Measurements from ENCODE around the gene NSMCE3. TPM values are rescaled to one million over a fixed set of nuclear protein-coding genes. Genes with fewer than 3 reads are reported as not detected.

NSMCE3 gene
- total RNA-seq, 1 experiment from 2014 or later: 8.0 TPM

GRCh38 chr15:29242456-29243242 lies 27.0 kb downstream of the NSMCE3 start:
- Histone ChIP-seq H3K4me2 (ENCODE audit: low read length) (no peak overlapping the region), H4K20me1 (ENCODE audit: low read length) (no peaks in the 10 kb centered on the region), H3K4me3 (ENCODE audit: low read length) (no peak overlapping the region), H3K4me1 (ENCODE audit: insufficient read depth, low read length) (no peaks in the 10 kb centered on the region), H3K27ac (ENCODE audit: low read length) (no peak overlapping the region), H3K27me3 (ENCODE audit: low read length) (peaks cover 55% of the 10 kb centered on the region), H3F3A (ENCODE audit: low read length, unreplicated experiment) (no peaks in the 10 kb centered on the region), H3K9ac (ENCODE audit: low read length) (no peak overlapping the region), H3K36me3 (ENCODE audit: low read depth, low read length) (no peaks in the 10 kb centered on the region), H2AFZ (ENCODE audit: low read length) (no peak overlapping the region), H3K9me3 (ENCODE audit: low read length) (no peaks in the 10 kb centered on the region), H3K9me2 (replicated peaks; ENCODE audit: low read length) (no peaks in the 10 kb centered on the region), H3K79me2 (ENCODE audit: low read length) (no peaks in the 10 kb centered on the region)
- no peak for ATAC-seq
- DNase-seq: no peak
- ChIA-PET CTCF (no interaction called here), POLR2A (ENCODE audit: unreplicated experiment) (no interaction called here)
- TF ChIP-seq CTCF (conservative IDR thresholded peaks at IDR 0.05; ENCODE audit: low read depth, low read length): no peak
- TF ChIP-seq EZH2phosphoT487 (IDR thresholded peaks at IDR 0.05; ENCODE audit: borderline replicate concordance, low read length): no peak
- no peak for TF ChIP-seq EZH2 (IDR thresholded peaks at IDR 0.05; ENCODE audit: low read length, unreplicated experiment)
- BruUV-seq (replicated peaks): no TSS peak
- intact Hi-C loops (cut with micrococcal nuclease): no loop called here

DNA sequence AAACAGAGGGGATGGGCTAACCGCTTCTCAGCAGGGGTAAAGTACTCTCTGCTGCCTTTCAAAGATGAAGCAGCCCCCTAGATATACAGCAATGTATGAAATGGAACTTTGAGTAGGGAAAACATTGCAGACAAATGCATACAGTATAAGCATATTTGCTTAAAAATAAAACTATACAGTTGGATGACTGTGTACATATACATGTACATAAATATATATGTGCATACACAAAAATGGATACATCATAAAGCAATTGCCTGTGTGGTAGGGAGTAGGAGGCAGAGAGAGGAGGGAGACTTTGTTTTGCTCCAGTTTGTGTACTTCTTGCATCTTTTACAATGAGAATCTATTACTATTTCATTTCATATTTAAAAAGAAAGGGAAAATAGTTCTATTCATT lies 28.4 kb downstream of the NSMCE3 start:
- CTCF ChIA-PET: interaction anchor here (0.6 kb wide), 1 partner anchor 124 kb away, joined by 3 read pairs; no protein-coding TSS in a partner anchor
- intact Hi-C loops (cut with micrococcal nuclease): no loop called here
- H3F3A ChIP-seq (ENCODE audit: low read length, unreplicated experiment): no peaks in the 10 kb centered on the region
- no peaks in the 10 kb centered on the region for H3K9me3 ChIP-seq (ENCODE audit: low read length)
- no peak for DNase-seq
- H3K36me3 ChIP-seq (ENCODE audit: low read depth, low read length): no peaks in the 10 kb centered on the region
- H3K9me2 ChIP-seq (replicated peaks; ENCODE audit: low read length): no peaks in the 10 kb centered on the region
- H3K4me3 ChIP-seq (ENCODE audit: low read length): no peak overlapping the region
- H4K20me1 ChIP-seq (ENCODE audit: low read length): no peaks in the 10 kb centered on the region
- H3K79me2 ChIP-seq (ENCODE audit: low read length): no peaks in the 10 kb centered on the region
- no peak overlapping the region for H3K4me2 ChIP-seq (ENCODE audit: low read length)
- no peak for TF ChIP-seq EZH2phosphoT487 (IDR thresholded peaks at IDR 0.05; ENCODE audit: borderline replicate concordance, low read length)
- no peak for TF ChIP-seq CTCF (conservative IDR thresholded peaks at IDR 0.05; ENCODE audit: low read depth, low read length)
- TF ChIP-seq EZH2 (IDR thresholded peaks at IDR 0.05; ENCODE audit: low read length, unreplicated experiment): no peak
- H3K4me1 ChIP-seq (ENCODE audit: insufficient read depth, low read length): no peaks in the 10 kb centered on the region
- no TSS peak for BruUV-seq (replicated peaks)
- H3K27ac ChIP-seq (ENCODE audit: low read length): no peak overlapping the region
- ATAC-seq: no peak
- peaks cover 69% of the 10 kb centered on the region for H3K27me3 ChIP-seq (ENCODE audit: low read length)
- H2AFZ ChIP-seq (ENCODE audit: low read length): no peak overlapping the region
- POLR2A ChIA-PET (ENCODE audit: unreplicated experiment): no interaction called here
- H3K9ac ChIP-seq (ENCODE audit: low read length): no peak overlapping the region

DNA sequence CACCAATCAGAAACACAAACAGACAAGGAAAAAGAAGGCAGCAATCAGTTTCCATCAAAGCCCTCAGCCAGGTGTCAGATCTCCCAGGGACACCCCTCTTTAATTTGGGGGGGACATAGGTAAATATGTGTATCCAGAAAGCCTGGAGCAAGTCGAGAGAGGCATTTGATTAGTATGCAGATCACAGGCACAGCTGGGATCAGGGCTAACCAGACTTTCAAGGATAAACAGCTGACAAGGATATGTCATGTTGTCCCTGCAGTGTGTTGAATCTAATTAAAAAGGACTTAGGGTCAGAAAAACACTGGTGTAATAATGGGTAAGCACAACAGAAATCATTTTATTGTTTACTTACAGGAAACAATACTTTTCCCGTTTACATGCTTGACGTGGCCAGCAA lies 30.2 kb downstream of the NSMCE3 start:
- no TSS peak for BruUV-seq (replicated peaks)
- Histone ChIP-seq H3K36me3 (ENCODE audit: low read depth, low read length) (no peaks in the 10 kb centered on the region), H3K9ac (ENCODE audit: low read length) (no peak overlapping the region), H3K9me3 (ENCODE audit: low read length) (no peaks in the 10 kb centered on the region), H3K4me1 (ENCODE audit: insufficient read depth, low read length) (no peaks in the 10 kb centered on the region), H3K4me3 (ENCODE audit: low read length) (no peak overlapping the region), H3F3A (ENCODE audit: low read length, unreplicated experiment) (no peaks in the 10 kb centered on the region), H3K27me3 (ENCODE audit: low read length) (peaks cover 72% of the 10 kb centered on the region), H2AFZ (ENCODE audit: low read length) (no peak overlapping the region), H4K20me1 (ENCODE audit: low read length) (no peaks in the 10 kb centered on the region), H3K27ac (ENCODE audit: low read length) (no peak overlapping the region), H3K79me2 (ENCODE audit: low read length) (no peaks in the 10 kb centered on the region), H3K9me2 (replicated peaks; ENCODE audit: low read length) (no peaks in the 10 kb centered on the region), H3K4me2 (ENCODE audit: low read length) (no peak overlapping the region)
- TF ChIP-seq EZH2 (IDR thresholded peaks at IDR 0.05; ENCODE audit: low read length, unreplicated experiment): no peak
- TF ChIP-seq EZH2phosphoT487 (IDR thresholded peaks at IDR 0.05; ENCODE audit: borderline replicate concordance, low read length): no peak
- no peak for TF ChIP-seq CTCF (conservative IDR thresholded peaks at IDR 0.05; ENCODE audit: low read depth, low read length)
- intact Hi-C loops (cut with micrococcal nuclease): no loop called here
- ATAC-seq: no peak
- ChIA-PET CTCF (no interaction called here), POLR2A (ENCODE audit: unreplicated experiment) (no interaction called here)
- no peak for DNase-seq
